Breast epithelium (tissue), 3 donors: Measurements from ENCODE around the gene ANKRD49.

Experiments
- POLR2A ChIP-seq: fragments of 450-650 bp; IDR thresholded peaks from one replicate; pipeline ENCODE4 v1.6.1; 2016; ENCODE audit warnings: antibody characterized with exemption, mild to moderate bottlenecking, moderate library complexity
- POLR2AphosphoS5 ChIP-seq, 3 donors: sonication (generic); formaldehyde crosslinking; IDR thresholded peaks; one replicate each; pipeline ENCODE4 v1.6.1; 2017; ENCODE audit warnings: antibody characterized with exemption in 3 of 3
- TF ChIP-seq, protein P1 (sequence below), 3 donors: fragments of 450-650 bp; IDR thresholded peaks; one replicate each; pipeline ENCODE4 v1.5.1; 2016 to 2017; ENCODE audit warnings: antibody characterized with exemption in 3 of 3, mild to moderate bottlenecking in 3 of 3, moderate library complexity in 3 of 3

DNA sequence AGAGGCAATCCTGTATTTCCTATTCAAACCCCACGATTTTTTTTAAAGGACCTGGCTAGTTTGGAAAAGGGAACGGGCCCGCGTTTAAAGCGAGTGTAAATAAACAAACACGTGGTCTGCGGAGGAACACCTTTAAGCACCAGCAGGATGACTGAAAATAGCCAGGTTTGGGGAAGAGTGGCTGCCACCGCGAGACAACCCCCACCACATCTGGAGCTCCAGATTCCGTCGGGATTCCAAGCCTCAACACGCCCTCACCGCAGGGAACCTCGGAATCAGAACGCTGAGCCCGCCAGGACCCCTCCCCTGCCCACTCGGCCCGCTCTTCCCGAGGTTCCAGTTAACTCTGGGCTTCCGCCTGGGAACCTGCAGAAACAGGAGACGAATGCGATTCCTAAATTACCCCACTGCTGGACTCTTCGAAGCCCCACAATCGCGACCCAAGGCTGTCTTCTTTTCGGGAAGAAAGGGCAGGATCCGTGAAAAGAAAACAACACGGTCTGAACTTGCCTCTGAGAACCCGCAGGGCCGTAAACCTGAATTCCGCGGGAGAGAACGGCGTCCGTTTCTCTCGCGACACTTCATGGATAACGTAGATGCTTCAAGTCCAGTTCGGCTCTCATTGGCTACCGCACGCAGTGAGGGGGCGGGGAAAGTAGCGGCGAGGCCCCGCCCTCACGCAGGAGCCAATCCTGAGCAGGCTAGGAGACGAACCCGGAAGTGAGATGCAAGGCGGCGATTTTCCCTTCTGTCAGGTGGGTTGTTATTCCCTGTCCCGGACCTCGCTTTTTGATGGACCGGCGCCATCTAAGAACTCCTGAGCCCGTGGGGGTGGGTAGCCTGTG, at the start of gene ANKRD49, which contains the start of gene MRE11:
- TF ChIP-seq, protein P1, sequence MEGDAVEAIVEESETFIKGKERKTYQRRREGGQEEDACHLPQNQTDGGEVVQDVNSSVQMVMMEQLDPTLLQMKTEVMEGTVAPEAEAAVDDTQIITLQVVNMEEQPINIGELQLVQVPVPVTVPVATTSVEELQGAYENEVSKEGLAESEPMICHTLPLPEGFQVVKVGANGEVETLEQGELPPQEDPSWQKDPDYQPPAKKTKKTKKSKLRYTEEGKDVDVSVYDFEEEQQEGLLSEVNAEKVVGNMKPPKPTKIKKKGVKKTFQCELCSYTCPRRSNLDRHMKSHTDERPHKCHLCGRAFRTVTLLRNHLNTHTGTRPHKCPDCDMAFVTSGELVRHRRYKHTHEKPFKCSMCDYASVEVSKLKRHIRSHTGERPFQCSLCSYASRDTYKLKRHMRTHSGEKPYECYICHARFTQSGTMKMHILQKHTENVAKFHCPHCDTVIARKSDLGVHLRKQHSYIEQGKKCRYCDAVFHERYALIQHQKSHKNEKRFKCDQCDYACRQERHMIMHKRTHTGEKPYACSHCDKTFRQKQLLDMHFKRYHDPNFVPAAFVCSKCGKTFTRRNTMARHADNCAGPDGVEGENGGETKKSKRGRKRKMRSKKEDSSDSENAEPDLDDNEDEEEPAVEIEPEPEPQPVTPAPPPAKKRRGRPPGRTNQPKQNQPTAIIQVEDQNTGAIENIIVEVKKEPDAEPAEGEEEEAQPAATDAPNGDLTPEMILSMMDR (IDR thresholded peaks at IDR 0.05): peak in 1 of 3 donors; percentile 1
- peak; percentile 65 for TF ChIP-seq POLR2A
- TF ChIP-seq POLR2AphosphoS5 (IDR thresholded peaks at IDR 0.05): peak; percentile 67 to 85 (median 76)
